Left lung (tissue), 10 donors: ENCODE results near the gene WRAP73. TPM values are rescaled to one million over a fixed set of nuclear protein-coding genes. Genes with fewer than 3 reads are reported as not detected.

Experiments
- ATAC-seq: fragments of 200-7000 bp; cut with Tn5 transposase; one replicate; pipeline ENCODE4 v1.9.1; 2020; ENCODE audit warnings: moderate library complexity
- DNase-seq, 4 donors: peaks; one replicate each; pipeline ENCODE4 v3.0.0-alpha.2; 2013 to 2020
- H3K27ac ChIP-seq, 2 donors: fragments of 200-600 bp; sonication (generic) in 1 of 2; one replicate each; pipeline versions ENCODE4 v1.5.0 to v1.8.0; 2020 to 2021
- H3K27me3 ChIP-seq, 2 donors: fragments of 200-600 bp; sonication (generic) in 1 of 2; one replicate each; pipeline versions ENCODE4 v1.5.0 to v1.8.0; 2020 to 2021
- H3K36me3 ChIP-seq, 2 donors: fragments of 200-600 bp; sonication (generic) in 1 of 2; one replicate each; pipeline versions ENCODE4 v1.5.0 to v1.8.0; 2020 to 2021
- H3K4me1 ChIP-seq, 2 donors: fragments of 200-600 bp; one replicate each; pipeline ENCODE4 v1.8.0; 2021
- H3K4me3 ChIP-seq, 2 donors: fragments of 200-600 bp; sonication (generic) in 1 of 2; one replicate each; pipeline versions ENCODE4 v1.5.0 to v1.8.0; 2020 to 2021; ENCODE audit warnings: mild to moderate bottlenecking in 1 of 2
- H3K9me3 ChIP-seq, 2 donors: fragments of 200-600 bp; sonication (generic) in 1 of 2; one replicate each; pipeline versions ENCODE4 v1.5.0 to v1.8.0; 2020 to 2021
- intact Hi-C, 2 donors: fragments of 100-400 bp; cut with DNase I; formaldehyde crosslinking; loops; one replicate each; pipeline versions ENCODE4 v1.11.2 to v1.14.2; 2022
- polyA plus RNA-seq, 6 donors: library from polyadenylated mRNA; unstranded; fragments of 120-200 nt; gene quantifications; one replicate each; pipeline ENCODE4 v1.2.1, GENCODE V29; 2013; ENCODE audit not compliant: insufficient read length in 6 of 6
- total RNA-seq, 2 donors: library from RNA; stranded (reverse); fragmentation: NEBNext Ultra II Directional; extraction: Animal tissue kit (Norgen Biotek cat#: 25700); gene quantifications; one replicate each; pipeline ENCODE4 v1.2.1, GENCODE V29; 2021
- TF ChIP-seq, protein P1 (sequence below), 2 donors: fragments of 200-600 bp; sonication (generic) in 1 of 2; IDR thresholded peaks; one replicate each; pipeline versions ENCODE4 v1.5.0 to v1.8.0; 2021; ENCODE audit warnings: antibody characterized with exemption in 2 of 2
- donor health status: DM: no; HTN: yes; CAD: no.
- donor health status: DM: no; HTN: no; CAD: no.

WRAP73 gene
- total and polyA plus RNA-seq, 8 donors = 14.3 to 23.1 (median 16.0) TPM

DNA sequence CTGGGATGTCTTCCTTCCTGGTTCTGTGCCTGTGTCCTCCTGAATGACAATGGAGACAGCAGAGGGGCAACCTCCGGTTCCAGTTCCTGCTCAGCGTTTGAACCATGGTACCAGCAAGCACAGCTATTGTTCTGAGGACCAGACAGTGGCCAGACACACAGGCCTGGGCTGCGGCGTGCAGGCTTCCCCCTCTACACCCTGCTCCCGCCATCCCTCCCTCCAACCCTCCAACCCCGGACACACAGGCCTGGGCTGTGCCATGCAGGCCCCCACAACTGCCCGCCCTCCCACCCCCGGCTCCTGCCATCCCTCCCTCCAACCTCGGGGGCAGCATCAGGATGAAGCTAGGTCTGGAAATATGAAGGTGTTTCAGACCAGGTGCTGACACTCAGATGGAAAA is 33.0 kb downstream of the WRAP73 start:
- TF ChIP-seq, protein P1, sequence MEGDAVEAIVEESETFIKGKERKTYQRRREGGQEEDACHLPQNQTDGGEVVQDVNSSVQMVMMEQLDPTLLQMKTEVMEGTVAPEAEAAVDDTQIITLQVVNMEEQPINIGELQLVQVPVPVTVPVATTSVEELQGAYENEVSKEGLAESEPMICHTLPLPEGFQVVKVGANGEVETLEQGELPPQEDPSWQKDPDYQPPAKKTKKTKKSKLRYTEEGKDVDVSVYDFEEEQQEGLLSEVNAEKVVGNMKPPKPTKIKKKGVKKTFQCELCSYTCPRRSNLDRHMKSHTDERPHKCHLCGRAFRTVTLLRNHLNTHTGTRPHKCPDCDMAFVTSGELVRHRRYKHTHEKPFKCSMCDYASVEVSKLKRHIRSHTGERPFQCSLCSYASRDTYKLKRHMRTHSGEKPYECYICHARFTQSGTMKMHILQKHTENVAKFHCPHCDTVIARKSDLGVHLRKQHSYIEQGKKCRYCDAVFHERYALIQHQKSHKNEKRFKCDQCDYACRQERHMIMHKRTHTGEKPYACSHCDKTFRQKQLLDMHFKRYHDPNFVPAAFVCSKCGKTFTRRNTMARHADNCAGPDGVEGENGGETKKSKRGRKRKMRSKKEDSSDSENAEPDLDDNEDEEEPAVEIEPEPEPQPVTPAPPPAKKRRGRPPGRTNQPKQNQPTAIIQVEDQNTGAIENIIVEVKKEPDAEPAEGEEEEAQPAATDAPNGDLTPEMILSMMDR (IDR thresholded peaks at IDR 0.05) = no peak
- intact Hi-C loops = loop anchor here in 1 of 2 donors (5.0 kb wide), 1 partner anchor 50 kb away; no protein-coding TSS in a partner anchor
- no peak overlapping the region for H3K27ac ChIP-seq
- DNase-seq = no peak
- H3K27me3 ChIP-seq = peaks cover 0 to 10% of the 10 kb centered on the region in 2 donors
- no peaks in the 10 kb centered on the region for H3K36me3 ChIP-seq
- no peak overlapping the region for H3K4me3 ChIP-seq
- ATAC-seq = no peak
- no peaks in the 10 kb centered on the region for H3K9me3 ChIP-seq
- peaks cover 17 to 49% of the 10 kb centered on the region in 2 donors for H3K4me1 ChIP-seq

GRCh38 chr1:3614755-3615742 is 34.9 kb downstream of the WRAP73 start:
- intact Hi-C loops = loop anchor here in 1 of 2 donors (5.0 kb wide), 1 partner anchor 48 kb away; no protein-coding TSS in a partner anchor

DNA sequence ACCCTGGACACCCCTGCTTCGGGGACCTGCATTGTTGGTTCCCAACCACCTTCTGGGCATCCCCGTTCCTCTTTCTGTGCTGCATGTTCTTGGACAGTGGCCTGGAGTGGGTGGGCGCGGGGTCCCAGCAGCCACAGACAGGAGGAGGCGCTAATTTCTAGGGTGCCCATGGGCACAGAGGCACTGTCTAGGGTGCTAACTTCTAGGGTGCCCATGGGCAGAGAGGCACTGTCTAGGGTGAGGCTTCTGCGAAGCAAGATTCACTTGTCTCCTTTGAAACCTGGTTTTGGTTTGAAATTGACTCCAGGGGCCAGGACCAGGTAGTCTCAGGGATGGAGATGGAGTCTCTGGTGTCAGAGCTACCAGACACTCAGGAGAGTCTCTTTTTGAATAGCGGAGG is 37.8 kb downstream of the WRAP73 start:
- Histone ChIP-seq H3K27ac (no peak overlapping the region), H3K27me3 (peaks cover 0 to 38% of the 10 kb centered on the region in 2 donors), H3K36me3 (no peaks in the 10 kb centered on the region), H3K9me3 (no peaks in the 10 kb centered on the region), H3K4me3 (peak overlapping the region in 1 of 2 donors; percentile 57), H3K4me1 (peaks cover 27 to 60% of the 10 kb centered on the region in 2 donors)
- ATAC-seq = no peak
- intact Hi-C loops = no loop called here
- no peak for DNase-seq
- TF ChIP-seq, protein P1 (IDR thresholded peaks at IDR 0.05) = no peak

More at GRCh38 chr1:3614755-3615742, 34.9 kb downstream of the WRAP73 start:
- Histone ChIP-seq H3K9me3 (no peaks in the 10 kb centered on the region), H3K27me3 (peaks cover 0 to 28% of the 10 kb centered on the region in 2 donors), H3K4me3 (no peak overlapping the region), H3K36me3 (no peaks in the 10 kb centered on the region), H3K27ac (no peak overlapping the region), H3K4me1 (peaks cover 27 to 59% of the 10 kb centered on the region in 2 donors)
- TF ChIP-seq, protein P1 (IDR thresholded peaks at IDR 0.05) = peak; percentile 51 to 56
- peak; percentile 9 for ATAC-seq
- DNase-seq = no peak

DNA sequence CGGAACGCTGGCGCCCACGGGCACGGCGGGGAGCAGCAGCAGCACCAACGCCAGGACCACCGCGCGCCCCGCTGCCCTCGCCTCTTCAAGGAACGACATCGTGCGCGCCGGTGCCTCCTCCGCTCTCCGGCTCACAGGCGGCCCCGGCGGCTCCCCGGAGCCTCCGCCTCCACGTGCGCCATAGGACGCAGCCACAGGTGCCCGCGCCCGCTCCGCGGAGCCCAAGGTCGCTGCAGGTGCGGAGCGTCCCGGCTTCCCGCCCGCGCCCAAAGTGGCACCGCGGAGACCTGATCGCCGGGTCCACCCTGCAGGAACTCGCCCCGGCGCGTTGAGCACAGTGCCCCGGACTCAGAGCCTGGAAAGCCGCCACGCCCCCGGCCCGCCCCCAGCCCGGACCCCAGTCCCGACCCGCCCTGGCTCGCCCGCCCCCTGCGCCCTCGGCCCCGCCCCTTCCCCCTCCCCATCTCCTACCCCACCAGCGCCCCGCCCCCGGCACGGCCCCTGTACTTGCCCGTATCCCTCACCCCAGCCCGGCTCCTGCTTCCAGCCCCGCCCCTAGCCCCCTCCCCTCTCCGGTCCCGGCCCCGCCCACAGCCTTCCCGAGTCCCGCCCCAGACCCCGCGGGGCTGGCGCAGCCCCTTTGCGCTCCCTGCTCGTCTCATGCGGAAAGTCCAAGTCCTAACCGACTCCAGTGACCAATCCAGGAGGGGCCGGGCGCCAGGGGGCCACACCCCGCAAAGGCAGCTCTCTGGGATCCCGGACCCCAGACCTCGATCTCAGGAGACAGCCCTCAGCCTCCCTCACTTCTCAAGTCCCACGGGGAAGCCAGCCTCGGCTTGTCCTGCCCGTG is 38.5 kb downstream of the WRAP73 start, which contains the start of gene MEGF6:
TSS of gene MEGF6 (minus strand) at position 339 of the 850 bp plus-strand sequence. CDS start at position 99, 240 bp downstream.
- DNase-seq = peak; percentile 79 to 95 (median 92)
- ATAC-seq = peak; percentile 83
- H3K4me1 ChIP-seq = peaks cover 27 to 60% of the 10 kb centered on the region in 2 donors

More for the DNA sequence above, 38.5 kb downstream of the WRAP73 start, which contains the start of gene MEGF6:
- intact Hi-C loops = no loop called here
- TF ChIP-seq, protein P1 (IDR thresholded peaks at IDR 0.05) = no peak
- Histone ChIP-seq H3K27ac (peak within 1 kb of the TSS in 1 of 2 donors; percentile 59), H3K9me3 (no peaks in the 10 kb centered on the region), H3K4me3 (peak within 1 kb of the TSS; percentile 50 to 57), H3K36me3 (no peaks in the 10 kb centered on the region), H3K27me3 (peaks cover 0 to 38% of the 10 kb centered on the region in 2 donors)
